Karpas-422 (cell line): ENCODE data around the gene IPCEF1. TPM values are rescaled to one million over a fixed set of nuclear protein-coding genes. Genes with fewer than 3 reads are reported as not detected.
"Not testable (repeated sequence)": the region's sequence is repeated elsewhere in the genome, so short reads cannot be mapped to it uniquely, and the experiment has no call there.

ENCODE experiments used
- DNase-seq: peaks from one replicate; pipeline ENCODE4 v3.0.0-alpha.2; 2015
- H2AFZ ChIP-seq: fragments of 200-600 bp; sonication (generic); 2 replicates; pipeline ENCODE4 v1.6.1; 2014; ENCODE audit warnings: antibody characterized with exemption, low read length, mixed read lengths
- H3K27ac ChIP-seq: fragments of 200-600 bp; sonication (generic); 2 replicates; pipeline ENCODE4 v1.5.1; 2014; ENCODE audit warnings: mild to moderate bottlenecking, low read length, moderate library complexity
- H3K27me3 ChIP-seq: fragments of 200-600 bp; sonication (generic); 2 replicates; pipeline ENCODE4 v1.6.1; 2014; ENCODE audit warnings: low read length, mixed read lengths
- H3K36me3 ChIP-seq: fragments of 200-600 bp; sonication (generic); 2 replicates; pipeline ENCODE4 v1.6.1; 2014; ENCODE audit warnings: low read length, mixed read lengths; ENCODE audit not compliant: insufficient read depth
- H3K4me1 ChIP-seq: fragments of 200-600 bp; sonication (generic); 2 replicates; pipeline ENCODE4 v1.6.1; 2014; ENCODE audit warnings: mild to moderate bottlenecking, low read length, mixed read lengths
- H3K4me2 ChIP-seq: fragments of 200-600 bp; sonication (generic); 2 replicates; pipeline ENCODE4 v1.6.1; 2014; ENCODE audit warnings: low read length, low read depth, mild to moderate bottlenecking; ENCODE audit not compliant: poor library complexity, severe bottlenecking
- H3K4me3 ChIP-seq: fragments of 200-600 bp; sonication (generic); 2 replicates; pipeline ENCODE4 v1.5.1; 2014; ENCODE audit warnings: mild to moderate bottlenecking, antibody characterized with exemption, low read length, mixed read lengths
- H3K79me2 ChIP-seq: fragments of 200-600 bp; sonication (generic); 2 replicates; pipeline ENCODE4 v1.6.1; 2014; ENCODE audit warnings: mild to moderate bottlenecking, low read length, mixed read lengths
- H3K9ac ChIP-seq: fragments of 200-600 bp; sonication (generic); 2 replicates; pipeline ENCODE4 v1.6.0; 2014; ENCODE audit warnings: low read length
- H3K9me2 ChIP-seq: fragments of 200-600 bp; sonication (generic), shearing (Covaris generic); replicated peaks from 2 replicates; pipeline ENCODE4 v1.6.0; 2014; ENCODE audit warnings: mild to moderate bottlenecking, low read length, moderate library complexity; ENCODE audit not compliant: insufficient read depth
- H3K9me3 ChIP-seq: fragments of 300-700, 200-600 bp; sonication (generic); 2 replicates; pipeline ENCODE4 v1.6.1; 2014; ENCODE audit warnings: low read length, mixed read lengths
- H4K20me1 ChIP-seq: fragments of 200-600 bp; sonication (generic); 2 replicates; pipeline ENCODE4 v1.6.1; 2014; ENCODE audit warnings: mild to moderate bottlenecking, antibody characterized with exemption, low read length, low read depth; ENCODE audit not compliant: insufficient read depth
- total RNA-seq: library from RNA; depleted of rRNA; stranded (reverse); fragments of >200 nt; shearing (Covaris generic); gene quantifications from 2 replicates; pipeline ENCODE4 v1.2.3, GENCODE V29; 2014; ENCODE audit warnings: low replicate concordance

The IPCEF1 gene
- total RNA-seq, 1 experiment from 2014 or later, result not detected

DNA sequence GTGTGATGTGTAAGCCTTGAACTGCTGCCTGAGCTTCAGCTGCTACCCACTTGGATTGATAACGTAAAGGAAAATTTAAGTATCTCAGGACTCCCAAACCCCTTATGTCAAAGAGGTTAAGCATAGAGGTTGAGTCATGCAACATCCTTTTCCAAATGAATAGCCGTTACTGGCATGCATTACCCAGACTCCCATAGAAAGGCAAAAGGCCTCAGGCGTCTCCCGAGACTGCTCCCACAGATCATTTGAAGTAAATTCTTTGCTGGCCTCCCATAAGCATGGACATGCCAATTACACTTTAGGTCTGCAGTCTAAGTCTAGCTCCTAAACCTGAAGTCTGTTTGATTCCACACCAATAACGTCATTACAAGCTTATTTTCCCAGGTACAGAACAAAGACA is 14.7 kb downstream of the IPCEF1 start:
- Histone ChIP-seq H3K9ac (no peak overlapping the region), H3K4me3 (no peak overlapping the region), H3K4me2 (no peak overlapping the region), H3K36me3 (no peaks in the 10 kb centered on the region), H3K4me1 (no peaks in the 10 kb centered on the region), H3K27ac (no peak overlapping the region), H2AFZ (no peak overlapping the region), H4K20me1 (no peaks in the 10 kb centered on the region), H3K27me3 (no peaks in the 10 kb centered on the region), H3K79me2 (no peaks in the 10 kb centered on the region), H3K9me3 (peaks cover 3% of the 10 kb centered on the region; the same call in 1 of the 2 replicates), H3K9me2 (no peaks in the 10 kb centered on the region)
- DNase-seq, result peak; percentile 11

DNA sequence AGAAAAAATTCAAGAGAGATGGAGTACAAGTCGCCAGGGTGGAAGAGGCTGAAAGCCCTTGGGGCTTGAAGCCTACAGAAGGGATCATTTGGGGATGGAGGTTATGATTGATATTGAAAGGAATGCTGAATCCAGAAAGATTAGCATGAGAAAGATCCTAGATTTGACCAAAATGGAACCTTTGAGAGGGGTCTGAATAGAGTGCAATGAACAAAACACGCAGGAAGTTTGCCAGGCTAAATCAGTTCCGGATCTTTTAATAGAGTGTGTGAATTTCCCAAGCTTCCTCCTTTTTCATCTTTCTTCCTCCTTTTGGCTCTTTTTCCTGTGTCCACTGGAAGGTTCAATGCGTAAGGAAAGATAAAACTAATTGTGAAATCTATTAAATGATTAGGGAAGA is 15.3 kb downstream of the IPCEF1 start:
- Histone ChIP-seq H3K9ac (no peak overlapping the region), H3K4me1 (no peaks in the 10 kb centered on the region), H4K20me1 (no peaks in the 10 kb centered on the region), H2AFZ (no peak overlapping the region), H3K4me2 (no peak overlapping the region), H3K27ac (no peak overlapping the region), H3K9me2 (no peaks in the 10 kb centered on the region), H3K4me3 (no peak overlapping the region), H3K36me3 (no peaks in the 10 kb centered on the region), H3K79me2 (no peaks in the 10 kb centered on the region), H3K27me3 (no peaks in the 10 kb centered on the region), H3K9me3 (peaks cover under 1% of the 10 kb centered on the region; the same call in 1 of the 2 replicates)
- peak; percentile 11 for DNase-seq

DNA sequence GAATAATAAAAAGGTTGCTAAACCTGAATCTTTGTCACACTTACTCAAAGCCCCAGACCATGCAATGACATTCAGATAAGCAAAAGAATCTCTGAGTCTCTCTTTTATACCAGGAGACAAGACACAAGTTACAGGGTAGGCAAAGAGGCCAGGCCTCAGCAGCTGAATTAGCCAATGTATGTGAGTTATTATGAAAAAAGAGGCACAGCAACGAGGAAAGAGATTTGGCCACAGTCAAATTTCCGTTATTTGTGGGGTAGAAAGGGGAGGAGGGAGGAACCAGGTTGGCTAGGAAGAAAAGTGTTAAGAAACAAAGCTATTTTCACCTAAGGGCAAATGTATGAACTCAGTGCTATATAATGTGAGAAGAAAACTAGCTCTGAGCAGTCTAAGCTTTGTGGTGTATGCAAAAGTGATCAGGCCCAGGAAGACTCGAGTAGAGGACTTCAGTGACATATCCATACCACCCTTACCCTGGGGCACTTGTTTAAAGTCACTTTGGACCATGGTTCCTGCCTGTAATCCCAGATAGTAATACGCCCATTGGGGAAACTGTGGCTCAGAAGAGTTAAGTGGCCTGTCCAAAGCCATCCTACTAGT is 19.1 kb downstream of the IPCEF1 start:
- Histone ChIP-seq H2AFZ (no peak overlapping the region), H3K36me3 (no peaks in the 10 kb centered on the region), H4K20me1 (no peaks in the 10 kb centered on the region), H3K4me3 (no peak overlapping the region), H3K9me2 (no peaks in the 10 kb centered on the region), H3K79me2 (no peaks in the 10 kb centered on the region), H3K27me3 (no peaks in the 10 kb centered on the region), H3K27ac (no peak overlapping the region), H3K9me3 (no peaks in the 10 kb centered on the region), H3K9ac (no peak overlapping the region), H3K4me2 (no peak overlapping the region), H3K4me1 (no peaks in the 10 kb centered on the region)
- DNase-seq, result peak; percentile 20

DNA sequence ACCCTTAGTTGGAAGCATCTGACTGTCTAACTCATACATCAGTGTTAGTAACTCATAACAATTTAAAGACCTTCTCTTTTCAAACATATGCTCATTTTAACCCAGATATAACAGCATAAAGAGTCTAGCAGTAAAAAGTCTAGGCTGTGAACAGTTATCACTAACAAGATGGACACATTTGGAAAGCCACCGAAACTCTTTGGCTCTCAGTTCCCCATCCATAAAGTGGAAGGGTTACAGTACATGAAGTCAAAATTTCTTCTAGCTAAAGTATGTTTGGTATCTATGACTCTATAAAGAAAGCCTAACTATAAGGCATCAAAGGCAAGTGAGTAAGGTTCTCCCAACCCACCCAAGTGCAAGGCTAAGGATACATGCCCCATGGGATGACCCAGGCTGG is 22.5 kb downstream of the IPCEF1 start:
- peak; percentile 16 for DNase-seq
- H3K4me1 ChIP-seq, H3K9me3 ChIP-seq, H3K9me2 ChIP-seq, H3K27me3 ChIP-seq, H3K4me3 ChIP-seq, H3K9ac ChIP-seq, H3K4me2 ChIP-seq, H3K79me2 ChIP-seq, H2AFZ ChIP-seq, H4K20me1 ChIP-seq, H3K36me3 ChIP-seq, H3K27ac ChIP-seq: not testable (repeated sequence)

DNA sequence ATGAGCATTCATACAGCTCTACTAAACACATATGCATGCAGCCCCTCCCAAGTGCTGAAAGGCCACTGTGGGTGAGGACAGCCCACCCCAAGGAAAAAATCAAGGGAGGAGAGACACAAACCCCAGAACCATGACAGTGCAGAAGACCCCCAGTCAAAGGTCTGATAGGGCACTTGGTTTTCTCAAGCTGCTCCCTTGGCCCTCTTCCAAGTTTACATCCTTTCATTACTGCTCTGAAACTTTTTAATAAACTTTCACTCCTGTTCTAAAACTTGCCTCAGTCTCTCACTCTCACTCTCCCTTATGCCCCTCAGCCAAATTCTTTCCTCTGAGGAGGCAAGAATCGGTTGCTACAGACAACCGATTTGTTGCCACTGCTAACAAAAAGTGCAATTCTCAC is 24.9 kb downstream of the IPCEF1 start:
- no peaks in the 10 kb centered on the region for H3K9me2 ChIP-seq
- no peak overlapping the region for H3K4me3 ChIP-seq
- no peak for DNase-seq
- H2AFZ ChIP-seq, result no peak overlapping the region
- H3K9ac ChIP-seq, result no peak overlapping the region
- H3K27me3 ChIP-seq, result no peaks in the 10 kb centered on the region
- no peaks in the 10 kb centered on the region for H3K9me3 ChIP-seq
- no peaks in the 10 kb centered on the region for H4K20me1 ChIP-seq
- no peak overlapping the region for H3K4me2 ChIP-seq
- no peak overlapping the region for H3K27ac ChIP-seq
- H3K79me2 ChIP-seq, result no peaks in the 10 kb centered on the region
- no peaks in the 10 kb centered on the region for H3K4me1 ChIP-seq
- no peaks in the 10 kb centered on the region for H3K36me3 ChIP-seq

DNA sequence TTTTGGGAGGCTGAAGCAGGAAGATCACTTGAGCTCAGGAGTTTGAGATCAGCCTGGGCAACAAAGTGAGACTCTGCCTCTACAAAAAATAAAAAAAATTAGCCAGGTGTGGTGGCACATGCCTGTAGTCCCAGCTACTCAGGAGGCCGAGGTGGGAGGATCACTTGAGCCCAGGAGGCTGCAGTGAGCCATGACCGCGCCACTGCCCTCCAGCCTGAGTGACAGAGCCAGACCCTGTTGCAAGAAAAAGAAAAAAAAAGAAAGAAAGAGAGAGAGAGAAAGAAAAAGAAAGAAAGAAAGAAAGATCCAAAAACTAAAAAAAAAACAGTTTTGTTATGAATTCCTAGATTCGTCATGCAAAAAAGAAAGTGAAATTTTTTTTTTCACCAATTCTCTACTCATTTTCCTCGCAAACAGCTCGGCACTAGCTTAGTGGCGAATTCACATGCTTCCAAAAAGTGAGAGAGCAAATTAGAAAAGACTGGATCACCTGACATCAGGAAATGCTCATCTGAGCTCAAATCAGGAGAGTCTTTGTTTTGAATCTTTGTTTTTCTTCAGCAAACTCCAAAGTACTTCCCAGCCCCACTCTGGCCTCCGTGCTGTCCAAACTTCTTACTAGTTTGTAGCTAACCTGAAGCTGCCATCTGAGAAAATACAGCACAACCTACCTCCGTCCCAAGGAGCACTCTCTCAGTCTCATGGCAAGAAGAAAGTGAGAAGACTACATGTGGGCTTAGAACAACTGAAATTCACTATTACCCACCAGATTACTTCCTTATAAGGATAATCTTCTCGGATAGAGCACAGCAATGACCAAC is 27.0 kb downstream of the IPCEF1 start:
- no peaks in the 10 kb centered on the region for H3K9me2 ChIP-seq
- DNase-seq, result peak; percentile 33
- H3K4me2 ChIP-seq, result no peak overlapping the region
- H2AFZ ChIP-seq, result no peak overlapping the region
- no peaks in the 10 kb centered on the region for H3K27me3 ChIP-seq
- H3K4me1 ChIP-seq, result no peaks in the 10 kb centered on the region
- no peak overlapping the region for H3K4me3 ChIP-seq
- H3K9ac ChIP-seq, result no peak overlapping the region
- H4K20me1 ChIP-seq, result no peaks in the 10 kb centered on the region
- no peaks in the 10 kb centered on the region for H3K9me3 ChIP-seq
- no peaks in the 10 kb centered on the region for H3K36me3 ChIP-seq
- H3K79me2 ChIP-seq, result no peaks in the 10 kb centered on the region
- H3K27ac ChIP-seq, result no peak overlapping the region

DNA sequence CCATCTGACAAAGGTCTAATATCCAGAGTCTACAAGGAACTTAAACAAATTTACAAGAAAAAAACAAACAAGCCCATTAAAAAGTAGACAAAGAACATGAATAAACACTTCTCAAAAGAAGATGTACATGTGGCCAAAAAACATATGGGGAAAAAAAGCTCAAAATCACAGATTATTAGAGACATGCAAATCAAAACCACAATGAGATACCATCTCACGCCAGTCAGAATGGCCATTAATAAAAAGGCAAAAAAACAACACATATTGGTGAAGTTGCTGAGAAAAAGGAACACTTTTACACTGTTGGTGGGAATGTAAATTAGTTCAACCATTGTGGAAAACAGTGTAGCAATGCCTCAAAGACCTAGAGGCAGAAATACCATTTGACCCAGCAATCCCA is 29.3 kb downstream of the IPCEF1 start:
- H3K4me2 ChIP-seq, H3K36me3 ChIP-seq, H3K27ac ChIP-seq, DNase-seq, H3K27me3 ChIP-seq, H3K79me2 ChIP-seq, H3K9me2 ChIP-seq, H3K9me3 ChIP-seq, H3K9ac ChIP-seq, H2AFZ ChIP-seq, H3K4me3 ChIP-seq, H3K4me1 ChIP-seq, H4K20me1 ChIP-seq: not testable (repeated sequence)

DNA sequence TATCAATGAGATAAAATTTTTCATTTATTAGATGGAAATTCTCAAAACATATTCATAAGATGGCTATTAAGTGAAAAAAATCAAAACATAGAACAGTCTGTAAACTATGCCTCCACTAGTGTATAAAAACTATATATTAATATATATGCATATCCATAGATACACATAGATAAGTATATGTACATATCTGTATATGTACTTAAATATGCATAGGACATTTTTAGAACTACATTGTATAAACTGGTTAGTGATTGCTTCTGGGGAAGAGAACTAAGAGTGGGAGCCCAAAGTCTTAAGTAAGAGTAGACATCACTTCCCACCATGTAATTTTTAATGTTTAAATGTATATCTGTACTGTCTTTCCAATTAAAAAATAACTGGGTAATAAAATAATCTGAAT is 31.5 kb downstream of the IPCEF1 start:
- no peaks in the 10 kb centered on the region for H3K9me2 ChIP-seq
- DNase-seq, result peak; percentile 10
- H4K20me1 ChIP-seq, result no peaks in the 10 kb centered on the region
- no peak overlapping the region for H3K9ac ChIP-seq
- H3K27ac ChIP-seq, result no peak overlapping the region
- no peaks in the 10 kb centered on the region for H3K27me3 ChIP-seq
- H3K4me1 ChIP-seq, result no peaks in the 10 kb centered on the region
- no peaks in the 10 kb centered on the region for H3K79me2 ChIP-seq
- H3K4me2 ChIP-seq, result no peak overlapping the region
- H3K36me3 ChIP-seq, result no peaks in the 10 kb centered on the region
- H3K9me3 ChIP-seq, result no peaks in the 10 kb centered on the region
- H3K4me3 ChIP-seq, result no peak overlapping the region
- H2AFZ ChIP-seq, result no peak overlapping the region
